Osteocyte (in vitro differentiated cells): ENCODE data around the gene EPM2A. TPM values are rescaled to one million over a fixed set of nuclear protein-coding genes. Genes with fewer than 3 reads are reported as not detected.

ENCODE experiments used
- DNase-seq: peaks from one replicate; pipeline ENCODE4 v3.0.0; 2021; ENCODE audit warnings: mixed read lengths; ENCODE audit not compliant: unreplicated experiment; ENCODE audit errors: extremely low spot score
- H3K27ac Mint-ChIP-seq: one replicate; pipeline ENCODE4 v1.8.0; 2021; ENCODE audit warnings: mild to moderate bottlenecking, mixed read lengths; ENCODE audit not compliant: unreplicated experiment
- H3K27me3 Mint-ChIP-seq: one replicate; pipeline ENCODE4 v1.8.0; 2021; ENCODE audit warnings: mixed read lengths; ENCODE audit not compliant: unreplicated experiment
- H3K36me3 Mint-ChIP-seq: one replicate; pipeline ENCODE4 v1.8.0; 2021; ENCODE audit warnings: mixed read lengths; ENCODE audit not compliant: unreplicated experiment
- H3K4me1 Mint-ChIP-seq: one replicate; pipeline ENCODE4 v1.8.0; 2021; ENCODE audit warnings: mixed read lengths; ENCODE audit not compliant: unreplicated experiment
- H3K4me3 Mint-ChIP-seq: one replicate; pipeline ENCODE4 v1.8.0; 2021; ENCODE audit warnings: mild to moderate bottlenecking, moderate library complexity, mixed read lengths; ENCODE audit not compliant: unreplicated experiment
- H3K9me3 Mint-ChIP-seq: one replicate; pipeline ENCODE4 v1.8.0; 2021; ENCODE audit warnings: mixed read lengths; ENCODE audit not compliant: unreplicated experiment
- total RNA-seq: library from RNA; stranded (reverse); gene quantifications from 2 replicates; pipeline ENCODE4 v1.2.1, GENCODE V29; 2021
- TF ChIP-seq, protein P1 (sequence below): fragments of 200-600 bp; sonication (generic); IDR thresholded peaks from 2 replicates; pipeline ENCODE4 v1.5.0; 2021; ENCODE audit warnings: antibody characterized with exemption, mild to moderate bottlenecking, moderate library complexity

Gene EPM2A
- total RNA-seq, 1 donor from 2014 or later, result 13.6 TPM

DNA sequence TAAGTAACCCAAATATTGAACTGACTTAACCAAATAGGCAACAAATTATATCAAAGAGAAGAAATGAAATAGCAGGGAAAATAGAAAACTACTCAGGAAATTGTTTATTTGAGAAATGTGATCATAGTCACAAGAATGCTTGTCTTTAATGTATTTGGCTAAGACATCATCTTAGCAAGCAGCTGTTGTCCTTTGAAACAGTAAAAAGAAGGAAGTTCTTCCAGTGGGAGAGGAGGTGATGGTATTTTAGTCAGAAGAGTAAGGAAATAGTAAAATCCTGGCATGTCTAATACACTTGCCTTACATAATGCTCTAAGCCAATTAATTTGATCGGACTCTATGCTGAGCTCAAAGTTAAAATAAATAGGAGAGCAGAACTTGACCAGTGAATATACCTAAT is 126.5 kb downstream of the EPM2A start:
- Mint-ChIP-seq H3K27me3 (no peaks in the 10 kb centered on the region), H3K27ac (no peak overlapping the region), H3K4me3 (no peak overlapping the region), H3K4me1 (peaks cover 9% of the 10 kb centered on the region), H3K9me3 (no peaks in the 10 kb centered on the region), H3K36me3 (no peaks in the 10 kb centered on the region)
- TF ChIP-seq, protein P1, sequence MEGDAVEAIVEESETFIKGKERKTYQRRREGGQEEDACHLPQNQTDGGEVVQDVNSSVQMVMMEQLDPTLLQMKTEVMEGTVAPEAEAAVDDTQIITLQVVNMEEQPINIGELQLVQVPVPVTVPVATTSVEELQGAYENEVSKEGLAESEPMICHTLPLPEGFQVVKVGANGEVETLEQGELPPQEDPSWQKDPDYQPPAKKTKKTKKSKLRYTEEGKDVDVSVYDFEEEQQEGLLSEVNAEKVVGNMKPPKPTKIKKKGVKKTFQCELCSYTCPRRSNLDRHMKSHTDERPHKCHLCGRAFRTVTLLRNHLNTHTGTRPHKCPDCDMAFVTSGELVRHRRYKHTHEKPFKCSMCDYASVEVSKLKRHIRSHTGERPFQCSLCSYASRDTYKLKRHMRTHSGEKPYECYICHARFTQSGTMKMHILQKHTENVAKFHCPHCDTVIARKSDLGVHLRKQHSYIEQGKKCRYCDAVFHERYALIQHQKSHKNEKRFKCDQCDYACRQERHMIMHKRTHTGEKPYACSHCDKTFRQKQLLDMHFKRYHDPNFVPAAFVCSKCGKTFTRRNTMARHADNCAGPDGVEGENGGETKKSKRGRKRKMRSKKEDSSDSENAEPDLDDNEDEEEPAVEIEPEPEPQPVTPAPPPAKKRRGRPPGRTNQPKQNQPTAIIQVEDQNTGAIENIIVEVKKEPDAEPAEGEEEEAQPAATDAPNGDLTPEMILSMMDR, result no peak
- no peak for DNase-seq

DNA sequence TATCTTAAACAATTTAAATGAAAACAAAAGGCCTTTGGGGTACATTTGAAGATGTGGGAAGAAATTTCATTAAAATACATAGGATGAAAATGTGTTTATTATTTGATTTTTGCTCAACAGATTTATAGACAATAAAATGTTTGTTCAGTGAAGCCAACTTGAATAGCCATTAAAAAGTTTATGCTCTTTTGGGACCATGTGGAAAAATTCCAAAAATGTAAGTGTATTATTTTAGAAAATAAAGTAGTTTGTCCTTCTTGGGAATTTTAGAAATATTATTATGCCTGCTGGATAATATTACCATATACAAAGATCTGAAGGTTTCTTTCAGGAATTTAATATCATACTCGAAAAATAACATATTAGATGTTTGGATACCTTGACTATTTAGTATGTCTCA is 131.3 kb downstream of the EPM2A start:
- Mint-ChIP-seq H3K9me3 (peaks cover 5% of the 10 kb centered on the region), H3K27ac (no peak overlapping the region), H3K27me3 (peaks cover 5% of the 10 kb centered on the region), H3K36me3 (no peaks in the 10 kb centered on the region), H3K4me1 (peaks cover 10% of the 10 kb centered on the region), H3K4me3 (no peak overlapping the region)
- DNase-seq, result no peak
- TF ChIP-seq, protein P1, result no peak

DNA sequence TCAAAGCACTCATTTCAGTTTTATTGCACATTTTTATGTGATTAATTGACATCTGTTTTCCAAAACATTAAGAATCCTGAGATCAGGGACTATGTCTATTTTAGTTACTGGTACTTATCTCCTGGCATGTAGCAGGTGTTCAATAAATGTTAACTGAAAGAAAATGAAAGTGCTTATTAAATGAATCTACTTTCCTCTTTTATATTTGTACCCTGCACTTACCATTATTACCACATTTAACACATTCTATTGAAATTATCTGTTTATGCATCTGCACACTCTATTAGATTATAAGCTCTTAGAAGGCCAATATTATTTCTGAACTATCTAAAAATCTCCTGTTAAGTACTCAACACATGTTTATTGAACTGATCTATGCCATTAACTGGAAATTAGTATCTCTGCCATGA is 131.9 kb downstream of the EPM2A start:
- Mint-ChIP-seq H3K27ac (no peak overlapping the region), H3K4me1 (peaks cover 10% of the 10 kb centered on the region), H3K36me3 (no peaks in the 10 kb centered on the region), H3K27me3 (peaks cover 5% of the 10 kb centered on the region), H3K9me3 (peaks cover 5% of the 10 kb centered on the region), H3K4me3 (no peak overlapping the region)
- DNase-seq, result no peak
- TF ChIP-seq, protein P1, result no peak

DNA sequence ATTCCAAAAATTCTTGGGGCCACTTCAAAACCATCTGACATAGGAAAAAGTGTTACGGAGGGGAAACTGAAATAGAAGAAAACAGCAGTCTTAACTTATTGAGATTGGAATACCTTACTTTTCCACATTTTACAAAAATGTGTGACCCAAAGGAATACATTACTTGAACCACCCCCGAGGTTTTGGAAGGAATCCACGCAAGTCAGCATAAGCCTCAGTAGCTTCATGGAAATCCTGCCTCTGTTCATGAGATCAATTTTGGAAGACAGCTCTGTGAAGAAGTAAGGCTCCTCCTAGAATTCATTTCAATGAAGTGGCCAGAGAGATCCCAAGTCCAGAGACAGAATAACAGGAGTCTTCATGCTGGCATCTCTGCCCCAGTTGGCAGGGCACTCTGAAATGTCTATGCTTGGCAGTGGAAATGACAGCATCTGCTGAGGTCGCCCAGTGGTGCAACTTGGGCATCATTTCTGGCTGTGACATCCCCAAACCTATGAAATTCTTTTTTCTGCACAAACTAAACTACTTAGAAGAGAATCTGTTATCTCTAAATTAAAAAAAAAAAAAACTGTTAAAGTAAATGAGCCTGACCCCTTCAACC is 132.5 kb downstream of the EPM2A start:
- no peak for DNase-seq
- Mint-ChIP-seq H3K36me3 (no peaks in the 10 kb centered on the region), H3K27ac (no peak overlapping the region), H3K4me1 (peaks cover 10% of the 10 kb centered on the region), H3K4me3 (no peak overlapping the region), H3K9me3 (peaks cover 8% of the 10 kb centered on the region), H3K27me3 (peaks cover 5% of the 10 kb centered on the region)
- TF ChIP-seq, protein P1, result no peak

DNA sequence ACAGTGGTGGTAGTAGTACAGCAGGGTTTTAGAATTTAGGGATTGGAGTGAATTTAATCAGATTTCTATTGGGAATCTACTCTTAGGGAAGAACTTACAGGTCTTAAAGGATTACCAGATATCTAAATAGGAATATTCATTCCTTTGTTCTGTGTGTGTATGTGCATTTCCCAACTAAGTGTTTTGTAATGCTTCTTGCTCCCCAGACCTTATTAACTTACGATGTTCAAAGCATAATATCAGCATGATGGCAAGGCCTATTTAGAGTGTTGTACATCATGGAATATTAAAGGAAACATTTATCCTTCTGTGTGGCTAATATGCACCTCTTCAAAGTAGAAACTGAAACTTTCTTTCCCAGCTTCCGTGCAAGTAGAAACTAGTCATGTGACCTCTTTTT is 133.9 kb downstream of the EPM2A start:
- H3K27me3 Mint-ChIP-seq, result peaks cover 5% of the 10 kb centered on the region
- no peak for DNase-seq
- no peaks in the 10 kb centered on the region for H3K36me3 Mint-ChIP-seq
- no peak overlapping the region for H3K4me3 Mint-ChIP-seq
- no peak overlapping the region for H3K27ac Mint-ChIP-seq
- H3K4me1 Mint-ChIP-seq, result peaks cover 10% of the 10 kb centered on the region
- TF ChIP-seq, protein P1, result no peak
- H3K9me3 Mint-ChIP-seq, result peaks cover 11% of the 10 kb centered on the region
